Liver (tissue), 9 donors: Measurements from ENCODE around the gene ADRA1B. TPM values are rescaled to one million over a fixed set of nuclear protein-coding genes. Genes with fewer than 3 reads are reported as not detected.

ENCODE experiments used
- DNase-seq: peaks from one replicate; pipeline ENCODE4 v3.0.0-alpha.2; 2017; ENCODE audit warnings: low spot score
- H3K27ac ChIP-seq, 2 donors: one replicate each; pipeline ENCODE4 v1.7.0; 2013; ENCODE audit warnings: inconsistent platforms in 2 of 2, low read length in 2 of 2, control low read depth in 1 of 2, low read depth in 1 of 2, mild to moderate bottlenecking in 1 of 2
- H3K27me3 ChIP-seq, 4 donors: one replicate each; pipeline versions ENCODE4 v1.6.1 to v1.7.0; 2013; ENCODE audit warnings: low read length in 3 of 4, inconsistent platforms in 1 of 4, mild to moderate bottlenecking in 1 of 4, moderate library complexity in 1 of 4; ENCODE audit not compliant: control insufficient read depth in 4 of 4, insufficient read depth in 4 of 4
- H3K36me3 ChIP-seq, 4 donors: one replicate each; pipeline versions ENCODE4 v1.6.1 to v1.7.0; 2013; ENCODE audit warnings: low read length in 3 of 4, mild to moderate bottlenecking in 3 of 4, low read depth in 1 of 4, moderate library complexity in 1 of 4; ENCODE audit not compliant: control insufficient read depth in 4 of 4, insufficient read depth in 3 of 4
- H3K4me1 ChIP-seq, 4 donors: one replicate each; pipeline versions ENCODE4 v1.6.1 to v1.7.0; 2013; ENCODE audit warnings: low read length in 3 of 4, mild to moderate bottlenecking in 3 of 4, moderate library complexity in 1 of 4; ENCODE audit not compliant: control insufficient read depth in 4 of 4, insufficient read depth in 4 of 4
- H3K4me3 ChIP-seq, 3 donors: one replicate each; pipeline versions ENCODE4 v1.6.1 to v1.7.0; 2013; ENCODE audit warnings: low read length in 3 of 3, control low read depth in 1 of 3, low read depth in 1 of 3, mild to moderate bottlenecking in 1 of 3
- H3K9ac ChIP-seq, 2 donors: one replicate each; pipeline ENCODE4 v1.7.0; 2013; ENCODE audit warnings: low read length in 2 of 2, mild to moderate bottlenecking in 2 of 2, moderate library complexity in 2 of 2, control low read depth in 1 of 2, low read depth in 1 of 2
- H3K9me3 ChIP-seq, 4 donors: one replicate each; pipeline versions ENCODE4 v1.6.1 to v1.7.0; 2013; ENCODE audit warnings: low read length in 3 of 4; ENCODE audit not compliant: control insufficient read depth in 4 of 4
- ATF3 ChIP-seq: IDR thresholded peaks from 2 replicates; pipeline ENCODE4 v1.6.1; 2016; ENCODE audit warnings: antibody characterized with exemption
- FOXA1 ChIP-seq: IDR thresholded peaks from 2 replicates; pipeline ENCODE4 v1.6.1; 2016; ENCODE audit warnings: antibody characterized with exemption
- FOXA2 ChIP-seq: IDR thresholded peaks from 2 replicates; pipeline ENCODE4 v1.6.1; 2016; ENCODE audit warnings: antibody characterized with exemption
- GABPA ChIP-seq, 2 donors: IDR thresholded peaks in 1 of 2; conservative IDR thresholded peaks in 1 of 2; 2 replicates each; pipeline ENCODE4 v1.6.1; 2016; ENCODE audit warnings: antibody characterized with exemption in 2 of 2, mild to moderate bottlenecking in 1 of 2, moderate library complexity in 1 of 2
- HNF4A ChIP-seq, 2 donors: conservative IDR thresholded peaks; 2 replicates each; pipeline ENCODE4 v1.6.1; 2016; ENCODE audit warnings: antibody characterized with exemption in 2 of 2, mild to moderate bottlenecking in 2 of 2
- HNF4G ChIP-seq: IDR thresholded peaks from 2 replicates; pipeline ENCODE4 v1.6.1; 2016; ENCODE audit warnings: antibody characterized with exemption
- JUND ChIP-seq, 2 donors: IDR thresholded peaks; 2 replicates each; pipeline ENCODE4 v1.6.1; 2016; ENCODE audit warnings: antibody characterized with exemption in 2 of 2
- NR2F2 ChIP-seq: IDR thresholded peaks from 2 replicates; pipeline ENCODE4 v1.6.1; 2016; ENCODE audit warnings: antibody characterized with exemption
- RAD21 ChIP-seq, 2 donors: IDR thresholded peaks; 2 replicates each; pipeline ENCODE4 v1.6.1; 2016; ENCODE audit warnings: antibody characterized with exemption in 2 of 2, mild to moderate bottlenecking in 2 of 2
- REST ChIP-seq: IDR thresholded peaks from 2 replicates; pipeline ENCODE4 v1.6.1; 2016; ENCODE audit warnings: antibody characterized with exemption, mild to moderate bottlenecking
- RXRA ChIP-seq, 2 donors: IDR thresholded peaks; 2 replicates each; pipeline ENCODE4 v1.6.1; 2017 to 2018; ENCODE audit warnings: antibody characterized with exemption in 2 of 2, mild to moderate bottlenecking in 1 of 2
- SP1 ChIP-seq: IDR thresholded peaks from 2 replicates; pipeline ENCODE4 v1.6.1; 2018; ENCODE audit warnings: antibody characterized with exemption, mild to moderate bottlenecking
- TAF1 ChIP-seq: conservative IDR thresholded peaks from 2 replicates; pipeline ENCODE4 v1.6.1; 2016; ENCODE audit warnings: antibody characterized with exemption, mild to moderate bottlenecking
- YY1 ChIP-seq: IDR thresholded peaks from 2 replicates; pipeline ENCODE4 v1.6.1; 2016; ENCODE audit warnings: antibody characterized with exemption, mild to moderate bottlenecking
- ZBTB33 ChIP-seq: IDR thresholded peaks from 2 replicates; pipeline ENCODE4 v1.6.1; 2016; ENCODE audit warnings: antibody characterized with exemption
- WGBS: extraction: QIAGEN DNeasy Blood & Tissue Kit; methylation state at CpG from one replicate; pipeline ENCODE4 v1.1.7; 2013; 5-methylcytosine and 5-hydroxymethylcytosine counted together
- polyA plus RNA-seq, 2 donors: library from polyadenylated mRNA; stranded (reverse) in 1 of 2; unstranded in 1 of 2; fragments of 200-250 nt in 1 of 2; fragments of >200 nt in 1 of 2; fragmentation: Nextera tagmentation in 1 of 2; extraction: Ambion mirVana in 1 of 2; gene quantifications; one replicate each; pipeline versions ENCODE4 v1.2.1 to v1.2.3, GENCODE V29; 2013 to 2015
- total RNA-seq, 2 donors: library from RNA; depleted of rRNA; stranded (reverse); fragments of >200 nt; gene quantifications; one replicate each; pipeline ENCODE4 v1.2.3, GENCODE V29; 2014
- TF ChIP-seq, protein P1 (sequence below): IDR thresholded peaks from 2 replicates; pipeline ENCODE4 v1.6.1; 2016; ENCODE audit warnings: antibody characterized with exemption
- TF ChIP-seq, protein P2 (sequence below): fragments of 150-350 bp; IDR thresholded peaks from 2 replicates; pipeline ENCODE4 v1.5.1; 2017; ENCODE audit warnings: improper control_type of control experiment, low read depth, low read length; ENCODE audit not compliant: missing input control
- donor health status: healthy.
- donor health status: healthy.
- donor health status: healthy.
- donor health status: healthy.
- donor health status: healthy.

Gene ADRA1B
- total and polyA plus RNA-seq, 4 donors, result 0.70 to 13.1 (median 8.2) TPM

DNA sequence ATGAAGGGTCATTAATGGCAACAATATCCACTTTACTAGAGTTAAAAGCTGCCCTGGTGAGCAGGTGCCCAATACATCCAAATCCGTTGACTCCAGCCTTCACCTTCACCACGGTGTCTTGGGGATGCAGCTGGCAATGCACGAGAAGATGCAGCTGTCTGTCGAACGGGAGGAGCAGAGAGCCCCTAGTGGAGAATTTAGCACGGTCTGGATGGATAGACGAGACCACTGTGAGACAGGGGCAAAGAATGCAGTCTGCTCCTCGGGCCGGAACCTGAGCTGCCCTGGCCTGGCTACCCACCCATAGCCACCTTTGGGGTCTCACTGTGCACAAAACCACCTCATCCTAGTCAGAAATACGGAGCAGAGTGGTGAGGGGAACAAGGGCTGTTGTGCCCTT lies 35.1 kb downstream of the ADRA1B start:
- Histone ChIP-seq H3K9ac (no peak overlapping the region), H3K4me1 (peaks cover 0 to 8% (median 3%) of the 10 kb centered on the region in 4 donors), H3K4me3 (no peak overlapping the region), H3K27ac (no peak overlapping the region), H3K27me3 (no peaks in the 10 kb centered on the region), H3K9me3 (no peaks in the 10 kb centered on the region), H3K36me3 (no peaks in the 10 kb centered on the region)
- DNase-seq, result no peak
- 51% methylated on average over 10 of the region's 10 CpGs for WGBS
- TF ChIP-seq HNF4A (conservative IDR thresholded peaks at IDR 0.05) (no peak), RXRA (IDR thresholded peaks at IDR 0.05) (no peak), YY1 (no peak), ATF3 (no peak), GABPA (IDR thresholded peaks at IDR 0.05 in 1 of 2, conservative IDR thresholded peaks at IDR 0.05 in 1 of 2) (no peak), TAF1 (no peak), HNF4G (no peak), NR2F2 (no peak), ZBTB33 (no peak), FOXA2 (no peak)
- TF ChIP-seq, protein P1, sequence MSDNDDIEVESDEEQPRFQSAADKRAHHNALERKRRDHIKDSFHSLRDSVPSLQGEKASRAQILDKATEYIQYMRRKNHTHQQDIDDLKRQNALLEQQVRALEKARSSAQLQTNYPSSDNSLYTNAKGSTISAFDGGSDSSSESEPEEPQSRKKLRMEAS, result no peak

DNA sequence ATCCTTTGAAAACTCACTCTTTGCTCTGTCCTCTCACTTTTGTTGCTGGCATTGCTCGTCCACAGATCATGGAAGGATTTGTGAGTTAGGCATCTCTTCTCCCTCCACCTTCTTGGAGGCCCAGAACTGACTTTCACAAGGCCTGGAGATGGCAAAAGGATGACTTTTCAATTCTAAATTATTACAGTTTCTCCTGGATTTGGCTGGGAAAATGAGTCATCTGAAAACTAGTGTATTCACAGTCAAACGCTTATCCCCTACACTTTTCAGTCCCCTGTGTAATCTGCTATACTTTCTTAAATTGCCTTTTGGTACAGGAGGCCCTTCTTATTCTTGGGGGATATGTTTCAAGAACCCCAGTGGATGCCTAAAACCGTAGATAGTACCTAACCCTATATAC lies 35.6 kb downstream of the ADRA1B start:
- no peaks in the 10 kb centered on the region for H3K27me3 ChIP-seq
- H3K9me3 ChIP-seq, result no peaks in the 10 kb centered on the region
- no peak for TF ChIP-seq ZBTB33
- TF ChIP-seq JUND (IDR thresholded peaks at IDR 0.05), result no peak
- no peak for TF ChIP-seq FOXA1
- no peak for TF ChIP-seq SP1
- no peak for TF ChIP-seq REST
- no peak for TF ChIP-seq ATF3
- TF ChIP-seq GABPA (IDR thresholded peaks at IDR 0.05 in 1 of 2, conservative IDR thresholded peaks at IDR 0.05 in 1 of 2), result no peak
- TF ChIP-seq TAF1, result no peak
- TF ChIP-seq, protein P2, sequence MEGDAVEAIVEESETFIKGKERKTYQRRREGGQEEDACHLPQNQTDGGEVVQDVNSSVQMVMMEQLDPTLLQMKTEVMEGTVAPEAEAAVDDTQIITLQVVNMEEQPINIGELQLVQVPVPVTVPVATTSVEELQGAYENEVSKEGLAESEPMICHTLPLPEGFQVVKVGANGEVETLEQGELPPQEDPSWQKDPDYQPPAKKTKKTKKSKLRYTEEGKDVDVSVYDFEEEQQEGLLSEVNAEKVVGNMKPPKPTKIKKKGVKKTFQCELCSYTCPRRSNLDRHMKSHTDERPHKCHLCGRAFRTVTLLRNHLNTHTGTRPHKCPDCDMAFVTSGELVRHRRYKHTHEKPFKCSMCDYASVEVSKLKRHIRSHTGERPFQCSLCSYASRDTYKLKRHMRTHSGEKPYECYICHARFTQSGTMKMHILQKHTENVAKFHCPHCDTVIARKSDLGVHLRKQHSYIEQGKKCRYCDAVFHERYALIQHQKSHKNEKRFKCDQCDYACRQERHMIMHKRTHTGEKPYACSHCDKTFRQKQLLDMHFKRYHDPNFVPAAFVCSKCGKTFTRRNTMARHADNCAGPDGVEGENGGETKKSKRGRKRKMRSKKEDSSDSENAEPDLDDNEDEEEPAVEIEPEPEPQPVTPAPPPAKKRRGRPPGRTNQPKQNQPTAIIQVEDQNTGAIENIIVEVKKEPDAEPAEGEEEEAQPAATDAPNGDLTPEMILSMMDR, result no peak
- TF ChIP-seq NR2F2, result no peak
- TF ChIP-seq YY1, result no peak
- TF ChIP-seq RXRA (IDR thresholded peaks at IDR 0.05), result no peak
- no peak for TF ChIP-seq HNF4G
- TF ChIP-seq, protein P1, result no peak
- no peak for TF ChIP-seq HNF4A (conservative IDR thresholded peaks at IDR 0.05)
- no peak for TF ChIP-seq RAD21 (IDR thresholded peaks at IDR 0.05)
- H3K4me3 ChIP-seq, result no peak overlapping the region
- no peaks in the 10 kb centered on the region for H3K36me3 ChIP-seq
- H3K27ac ChIP-seq, result no peak overlapping the region
- DNase-seq, result no peak
- WGBS, result 88% methylated on average over 3 of the region's 3 CpGs
- H3K9ac ChIP-seq, result no peak overlapping the region
- H3K4me1 ChIP-seq, result peaks cover 0 to 8% (median 3%) of the 10 kb centered on the region in 4 donors
